Measurements from ENCODE around the gene PSME2. TPM values are rescaled to one million over a fixed set of nuclear protein-coding genes. Genes with fewer than 3 reads are reported as not detected.

The PSME2 gene
- total and polyA plus RNA-seq, 2 of the 13 experiments (the other 11 are each of a cell fraction or from before 2014, with no cell fraction given): 332 to 716 TPM

GRCh38 chr14:24146978-24147760 is 759 bp upstream of the PSME2 start, which contains the start of gene RNF31 (continued):
- TF ChIP-seq KMT2B (CRISPR knock-in tag; IDR thresholded peaks at IDR 0.05) (peak; percentile 78), MEIS1 (CRISPR knock-in tag; IDR thresholded peaks at IDR 0.05; ENCODE audit: borderline replicate concordance) (peak; percentile 38), PRDM15 (CRISPR knock-in tag; IDR thresholded peaks at IDR 0.05) (no peak; the same call in 1 of the 2 replicates), ELF4 (CRISPR knock-in tag; IDR thresholded peaks at IDR 0.05; ENCODE audit: borderline replicate concordance) (no peak), ZNF562 (CRISPR knock-in tag; IDR thresholded peaks at IDR 0.05; ENCODE audit: borderline replicate concordance) (no peak), ZNF549 (CRISPR knock-in tag; IDR thresholded peaks at IDR 0.05) (peak; percentile 81; the same call in 1 of the 2 replicates), RERE (CRISPR knock-in tag; IDR thresholded peaks at IDR 0.05; ENCODE audit: low read depth) (no peak), SALL2 (CRISPR knock-in tag; IDR thresholded peaks at IDR 0.05) (peak; percentile 32; the same call in 1 of the 2 replicates), ZNF430 (CRISPR knock-in tag; IDR thresholded peaks at IDR 0.05) (no peak), GMEB1 (CRISPR knock-in tag; IDR thresholded peaks at IDR 0.05; ENCODE audit: borderline replicate concordance) (no peak; the same call in 1 of the 2 replicates), BCLAF1 (IDR thresholded peaks at IDR 0.05) (no peak), ZNF768 (CRISPR knock-in tag; IDR thresholded peaks at IDR 0.05) (0 out of 2 replicates have a peak, but pooled peaks have one; percentile 23), ZNF7 (CRISPR knock-in tag; IDR thresholded peaks at IDR 0.05) (peak; percentile 56; the same call in 1 of the 2 replicates), ZNF24 (IDR thresholded peaks at IDR 0.05) (peak; percentile 53; the same call in 1 of the 2 replicates), ZC3H4 (CRISPR knock-in tag; IDR thresholded peaks at IDR 0.05; ENCODE audit: borderline replicate concordance) (no peak)
